Measurements from ENCODE around the gene SGSH. TPM values are rescaled to one million over a fixed set of nuclear protein-coding genes. Genes with fewer than 3 reads are reported as not detected.
"Not testable (repeated sequence)": the region's sequence is repeated elsewhere in the genome, so short reads cannot be mapped to it uniquely, and the experiment has no call there.

The SGSH gene
- total RNA-seq, 1 donor from 2014 or later = 25.6 TPM

- peak; percentile 14 for ATAC-seq
- DNase-seq (ENCODE audit: low spot score) = no peak
Measured at GRCh38 chr17:80254396-80255251, 34.5 kb upstream of the SGSH start.

- ATAC-seq = no peak
- DNase-seq (ENCODE audit: low spot score) = no peak
Measured at GRCh38 chr17:80253631-80254395, 33.7 kb upstream of the SGSH start.

DNA sequence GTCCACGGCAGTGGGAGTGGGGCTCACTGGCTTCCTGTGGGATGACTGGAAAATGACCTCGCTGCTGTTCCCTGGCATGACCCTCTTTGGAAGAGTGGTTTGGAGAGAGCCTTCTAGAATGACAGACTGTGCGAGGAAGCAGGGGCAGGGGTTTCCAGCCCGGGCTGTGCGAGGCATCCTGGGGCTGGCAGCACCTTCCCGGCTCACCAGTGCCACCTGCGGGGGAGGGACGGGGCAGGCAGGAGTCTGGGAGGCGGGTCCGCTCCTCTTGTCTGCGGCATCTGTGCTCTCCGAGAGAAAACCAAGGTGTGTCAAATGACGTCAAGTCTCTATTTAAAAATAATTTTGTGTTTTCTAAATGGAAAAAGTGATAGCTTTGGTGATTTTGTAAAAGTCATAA is 32.7 kb upstream of the SGSH start:
- ATAC-seq (peak; percentile 92), DNase-seq (ENCODE audit: low spot score) (peak; percentile 61)

GRCh38 chr17:80251966-80252365 is 31.8 kb upstream of the SGSH start:
- DNase-seq (ENCODE audit: low spot score) (no peak), ATAC-seq (no peak)

GRCh38 chr17:80248894-80249710 is 29.0 kb upstream of the SGSH start:
- no peak for ATAC-seq
- no peak for DNase-seq (ENCODE audit: low spot score)

DNA sequence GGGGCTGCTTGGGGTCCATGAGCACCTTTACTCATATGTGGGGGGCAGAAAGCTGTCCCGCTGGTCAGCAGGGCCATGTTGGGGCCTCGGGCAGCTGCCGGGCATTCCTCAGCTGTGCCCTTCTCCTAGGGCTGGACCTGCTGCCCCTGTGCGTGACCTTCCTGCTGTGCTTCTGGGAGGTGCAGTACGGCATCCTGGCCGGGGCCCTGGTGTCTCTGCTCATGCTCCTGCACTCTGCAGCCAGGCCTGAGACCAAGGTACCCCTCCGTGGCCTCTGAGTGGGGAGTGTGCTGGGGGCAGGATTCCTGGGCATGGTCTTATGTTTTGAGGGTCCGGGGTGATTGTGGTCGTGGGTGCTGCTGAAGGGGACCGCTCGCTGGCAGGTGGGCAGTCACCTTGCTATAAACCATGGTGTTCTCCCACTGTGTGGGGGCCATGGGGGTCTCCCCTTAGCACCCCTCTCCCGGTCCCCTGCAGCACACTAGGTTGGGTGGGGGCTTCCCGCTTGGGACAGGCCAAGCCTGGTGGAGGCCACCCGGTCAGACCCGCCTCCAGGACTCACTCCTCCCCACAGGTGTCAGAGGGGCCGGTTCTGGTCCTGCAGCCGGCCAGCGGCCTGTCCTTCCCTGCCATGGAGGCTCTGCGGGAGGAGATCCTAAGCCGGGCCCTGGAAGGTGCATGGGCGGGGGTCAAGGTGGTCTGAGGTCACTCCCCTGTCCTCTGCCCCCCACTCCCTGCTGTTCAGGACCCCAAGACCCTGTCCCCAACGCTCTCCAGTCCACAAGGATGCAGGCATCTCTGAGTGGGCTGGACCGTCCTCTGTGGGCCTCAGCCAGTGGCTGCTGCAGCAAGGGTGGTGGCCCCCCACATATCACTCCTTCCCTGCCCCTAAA is 28.1 kb upstream of the SGSH start:
- DNase-seq (ENCODE audit: low spot score) (no peak), ATAC-seq (no peak)

DNA sequence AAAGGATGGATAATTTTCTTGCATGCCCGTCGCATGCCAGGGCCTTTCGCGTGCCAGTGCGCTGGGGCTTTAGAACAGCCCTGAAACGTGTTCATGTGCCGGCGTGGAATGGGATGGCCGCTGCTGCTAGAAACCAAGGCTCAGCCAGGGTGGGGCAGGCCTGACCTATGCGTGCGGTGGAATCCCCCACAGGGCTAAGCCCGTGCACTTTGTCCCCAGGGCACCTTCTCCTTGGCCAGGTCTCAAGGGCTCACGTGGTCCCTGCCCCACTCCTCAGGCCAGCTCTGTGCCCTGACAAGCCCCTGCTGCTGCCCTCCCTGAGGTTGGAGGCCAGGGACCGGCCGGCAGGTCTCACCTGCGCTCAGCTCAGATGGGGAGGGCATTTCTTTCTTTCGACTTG is 27.4 kb upstream of the SGSH start:
- ATAC-seq = no peak
- no peak for DNase-seq (ENCODE audit: low spot score)

GRCh38 chr17:80246726-80247125 is 26.6 kb upstream of the SGSH start:
- no peak for ATAC-seq

DNA sequence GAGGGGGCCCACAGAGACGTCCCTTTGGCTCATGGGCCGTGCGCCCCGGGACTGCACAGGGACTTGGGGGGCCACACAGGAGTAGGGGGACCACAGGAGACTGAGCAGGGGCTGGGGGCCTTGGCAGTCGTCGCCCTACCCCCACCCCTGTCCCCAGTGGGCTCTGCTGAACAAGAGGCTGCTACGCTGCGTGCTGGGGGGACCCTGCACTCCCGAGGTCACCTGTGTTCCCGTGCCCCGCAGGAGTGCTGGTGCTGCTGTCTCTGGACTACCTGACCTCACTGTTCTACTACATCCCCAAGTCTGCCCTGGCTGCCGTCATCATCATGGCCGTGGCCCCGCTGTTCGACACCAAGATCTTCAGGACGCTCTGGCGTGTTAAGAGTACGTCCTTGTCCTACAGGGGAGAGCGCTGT is 26.1 kb upstream of the SGSH start:
- DNase-seq (ENCODE audit: low spot score) (no peak), ATAC-seq (no peak)

More at GRCh38 chr17:80246726-80247125, 26.6 kb upstream of the SGSH start:
- DNase-seq (ENCODE audit: low spot score) = no peak

DNA sequence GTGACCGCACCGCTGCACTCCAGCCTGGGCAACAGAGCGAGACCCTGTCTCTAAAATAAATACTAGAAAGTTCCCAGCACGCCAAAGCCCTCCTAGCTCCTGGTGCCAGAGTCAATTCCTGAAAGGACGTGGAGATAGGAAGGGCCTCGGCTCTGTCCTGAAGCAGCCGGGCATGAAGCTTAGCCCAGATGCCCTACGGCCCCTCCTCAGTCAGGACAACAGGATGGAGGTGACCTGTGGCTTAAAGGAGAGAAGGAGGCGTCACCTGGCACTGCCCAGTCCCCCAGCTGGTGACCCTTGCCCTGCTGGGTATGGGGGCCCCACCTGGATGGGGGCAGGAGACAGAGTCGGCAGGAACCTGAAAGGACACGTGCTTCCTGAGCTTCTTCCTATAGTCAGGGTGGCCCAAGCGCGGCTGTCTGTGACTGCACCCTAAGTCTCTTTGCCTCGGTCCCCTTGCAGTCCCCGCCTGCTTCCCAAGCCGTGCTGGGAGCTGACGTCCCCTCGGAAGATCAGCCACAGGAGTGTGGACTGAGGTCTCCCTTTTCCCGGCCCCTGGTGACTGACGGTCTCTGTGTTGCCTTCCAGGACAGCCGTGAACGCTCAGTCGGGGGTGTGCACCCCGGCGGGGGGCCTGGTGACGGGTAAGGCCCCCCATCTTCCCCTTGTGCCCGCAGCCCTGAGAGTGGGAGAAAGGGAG is 25.6 kb upstream of the SGSH start:
- no peak for DNase-seq (ENCODE audit: low spot score)

DNA sequence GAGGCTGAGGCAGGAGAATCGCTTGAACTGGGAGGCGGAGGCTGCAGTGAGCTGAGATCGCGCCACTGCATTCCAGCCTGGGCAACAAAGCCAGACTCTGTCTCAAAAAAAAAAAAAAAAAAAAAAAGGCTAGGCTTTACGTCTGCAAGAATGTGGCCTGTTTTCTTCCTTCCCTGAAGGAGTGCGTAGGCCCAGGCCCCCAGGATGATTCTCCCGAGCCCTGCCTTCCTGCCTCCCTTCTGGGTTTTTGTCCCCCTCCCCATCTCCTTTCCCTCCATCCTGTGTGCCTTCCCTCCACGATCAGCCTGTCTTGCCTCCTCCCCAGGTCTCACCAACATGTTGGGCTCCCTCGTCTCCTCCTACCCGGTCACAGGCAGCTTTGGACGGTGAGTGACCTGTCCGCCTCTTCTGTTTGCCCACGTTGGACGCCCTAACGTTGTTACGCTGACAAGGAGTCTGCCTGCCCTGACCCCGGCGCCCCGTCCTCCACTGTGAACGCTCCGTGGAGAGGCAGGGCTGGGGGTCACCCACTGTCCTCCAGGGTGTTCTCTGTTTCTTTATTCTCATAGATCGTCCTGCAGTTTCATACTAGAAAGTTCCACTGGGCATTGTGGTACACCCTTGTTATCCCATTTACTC is 24.9 kb upstream of the SGSH start:
- ATAC-seq (no peak), DNase-seq (ENCODE audit: low spot score) (no peak)

More for the DNA sequence above, 25.6 kb upstream of the SGSH start:
- no peak for ATAC-seq

GRCh38 chr17:80244448-80244847 is 24.3 kb upstream of the SGSH start:
- not testable (repeated sequence) for ATAC-seq

GRCh38 chr17:80243526-80244433 is 23.6 kb upstream of the SGSH start:
- ATAC-seq (no peak), DNase-seq (ENCODE audit: low spot score) (no peak)

More at GRCh38 chr17:80244448-80244847, 24.3 kb upstream of the SGSH start:
- not testable (repeated sequence) for DNase-seq (ENCODE audit: low spot score)

DNA sequence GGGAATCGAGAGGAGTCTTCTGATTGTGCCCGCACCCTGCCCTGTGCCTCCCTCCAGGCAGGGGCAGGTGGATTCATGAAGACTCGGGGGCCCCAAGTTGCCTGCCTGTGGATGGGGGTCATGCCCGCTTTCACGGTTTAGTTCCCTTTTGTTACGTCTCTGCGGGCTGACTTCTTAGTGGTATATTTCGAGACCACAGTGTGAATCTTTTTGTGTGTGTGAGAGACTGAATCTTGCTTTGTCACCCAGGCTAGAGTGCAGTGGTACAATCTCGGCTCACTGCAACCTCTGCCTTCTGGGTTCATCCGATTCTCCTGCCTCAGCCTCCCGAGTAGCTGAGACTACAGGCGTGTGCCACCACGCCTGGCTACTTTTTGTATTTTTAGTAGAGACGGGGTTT is 22.4 kb upstream of the SGSH start:
- no peak for ATAC-seq
- no peak for DNase-seq (ENCODE audit: low spot score)

GRCh38 chr17:80237386-80237785 is 17.3 kb upstream of the SGSH start:
- DNase-seq (ENCODE audit: low spot score) (no peak), ATAC-seq (no peak)

DNA sequence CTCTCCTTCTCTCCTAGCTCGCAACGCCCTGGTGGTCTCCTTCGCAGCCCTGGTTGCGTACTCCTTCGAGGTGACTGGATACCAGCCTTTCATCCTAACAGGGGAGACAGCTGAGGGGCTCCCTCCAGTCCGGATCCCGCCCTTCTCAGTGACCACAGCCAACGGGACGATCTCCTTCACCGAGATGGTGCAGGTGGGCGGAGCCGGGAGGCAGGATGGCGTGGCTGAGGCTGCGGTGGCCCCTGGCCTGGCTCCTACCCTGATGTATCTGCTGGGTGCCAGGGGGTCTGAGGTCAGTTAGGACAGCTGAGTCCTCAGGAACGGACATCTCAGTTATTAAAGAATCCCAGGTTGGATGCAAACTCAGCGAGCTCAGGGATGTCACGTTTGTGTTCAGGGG is 16.8 kb upstream of the SGSH start:
- ATAC-seq = no peak

DNA sequence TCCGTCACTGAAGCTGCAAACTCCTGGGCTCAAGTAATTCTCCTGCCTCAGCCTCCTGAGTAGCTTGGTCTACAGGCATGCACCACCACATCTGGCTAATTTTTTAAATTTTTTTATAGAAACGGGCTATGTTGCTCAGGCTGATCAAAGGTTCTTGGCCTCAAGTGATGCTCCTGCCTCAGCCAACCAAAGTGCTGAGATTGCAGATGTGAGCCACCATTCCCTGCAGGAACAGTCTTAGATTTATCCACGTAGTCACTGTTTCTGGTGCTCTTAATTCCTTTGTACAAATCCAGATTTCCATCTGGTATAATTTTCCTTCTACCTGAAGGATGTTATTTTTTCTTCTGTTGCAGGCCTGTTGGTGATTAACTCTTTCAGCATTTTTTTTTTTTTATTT is 13.1 kb upstream of the SGSH start:
- no peak for DNase-seq (ENCODE audit: low spot score)
- no peak for ATAC-seq

More for the DNA sequence above, 16.8 kb upstream of the SGSH start:
- DNase-seq (ENCODE audit: low spot score) = no peak

GRCh38 chr17:80232438-80232837 is 12.3 kb upstream of the SGSH start:
- DNase-seq (ENCODE audit: low spot score) (no peak), ATAC-seq (no peak)
